GM12891 (cell line): ENCODE results near the gene AP1G1.

ENCODE experiments used
- PAX5 ChIP-seq: IDR thresholded peaks from 2 replicates; pipeline ENCODE4 v1.6.1; 2011; ENCODE audit warnings: low read length, moderate library complexity, mild to moderate bottlenecking; ENCODE audit not compliant: insufficient read depth, severe bottlenecking
- POLR2A ChIP-seq: IDR thresholded peaks from 2 replicates; pipeline ENCODE4 v1.6.1; 2011; ENCODE audit warnings: low read depth, low read length, control low read depth
- POLR2AphosphoS5 ChIP-seq: IDR thresholded peaks from 2 replicates; pipeline ENCODE4 v1.6.1; 2011; ENCODE audit warnings: low read depth, low read length, control low read depth
- POU2F2 ChIP-seq: IDR thresholded peaks from 2 replicates; pipeline ENCODE4 v1.6.1; 2011; ENCODE audit warnings: low read depth, mild to moderate bottlenecking, control low read depth, low read length, moderate library complexity
- SPI1 ChIP-seq: IDR thresholded peaks from 2 replicates; pipeline ENCODE4 v1.6.1; 2011; ENCODE audit warnings: low read depth, low read length, control low read depth
- TAF1 ChIP-seq: IDR thresholded peaks from 2 replicates; pipeline ENCODE4 v1.6.1; 2011; ENCODE audit warnings: low read depth, low read length, control low read depth

GRCh38 chr16:71794943-71795342, 13.7 kb downstream of the AP1G1 start:
- TF ChIP-seq POLR2A (no peak), PAX5 (no peak), POLR2AphosphoS5 (no peak), TAF1 (no peak), POU2F2 (no peak), SPI1 (no peak)
